ENCODE results near the gene SHANK3. TPM values are rescaled to one million over a fixed set of nuclear protein-coding genes. Genes with fewer than 3 reads are reported as not detected.
"Not testable (repeated sequence)": the region's sequence is repeated elsewhere in the genome, so short reads cannot be mapped to it uniquely, and the experiment has no call there.

The SHANK3 gene
- total and polyA plus RNA-seq, 3 donors from 2014 or later, result 6.3 to 16.0 (median 11.4) TPM

GRCh38 chr22:50640857-50641647 lies 31.6 kb upstream of the SHANK3 start:
- no peak for DNase-seq
- Histone ChIP-seq H3K27ac (no peak overlapping the region), H3K36me3 (ENCODE audit: low read depth, missing control alignments) (no peaks in the 10 kb centered on the region), H3K27me3 (no peaks in the 10 kb centered on the region), H3K4me3 (no peak overlapping the region), H3K4me1 (peaks cover 17% of the 10 kb centered on the region), H3K9me3 (no peaks in the 10 kb centered on the region)
- 51 to 74% methylated on average over 14 to 15 of the region's 15 CpGs for WGBS, 2 donors
- TF ChIP-seq POLR2A (IDR thresholded peaks at IDR 0.05), result no peak
- TF ChIP-seq, protein P1, sequence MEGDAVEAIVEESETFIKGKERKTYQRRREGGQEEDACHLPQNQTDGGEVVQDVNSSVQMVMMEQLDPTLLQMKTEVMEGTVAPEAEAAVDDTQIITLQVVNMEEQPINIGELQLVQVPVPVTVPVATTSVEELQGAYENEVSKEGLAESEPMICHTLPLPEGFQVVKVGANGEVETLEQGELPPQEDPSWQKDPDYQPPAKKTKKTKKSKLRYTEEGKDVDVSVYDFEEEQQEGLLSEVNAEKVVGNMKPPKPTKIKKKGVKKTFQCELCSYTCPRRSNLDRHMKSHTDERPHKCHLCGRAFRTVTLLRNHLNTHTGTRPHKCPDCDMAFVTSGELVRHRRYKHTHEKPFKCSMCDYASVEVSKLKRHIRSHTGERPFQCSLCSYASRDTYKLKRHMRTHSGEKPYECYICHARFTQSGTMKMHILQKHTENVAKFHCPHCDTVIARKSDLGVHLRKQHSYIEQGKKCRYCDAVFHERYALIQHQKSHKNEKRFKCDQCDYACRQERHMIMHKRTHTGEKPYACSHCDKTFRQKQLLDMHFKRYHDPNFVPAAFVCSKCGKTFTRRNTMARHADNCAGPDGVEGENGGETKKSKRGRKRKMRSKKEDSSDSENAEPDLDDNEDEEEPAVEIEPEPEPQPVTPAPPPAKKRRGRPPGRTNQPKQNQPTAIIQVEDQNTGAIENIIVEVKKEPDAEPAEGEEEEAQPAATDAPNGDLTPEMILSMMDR (IDR thresholded peaks at IDR 0.05), result no peak
- intact Hi-C loops (cut with DNase I; ENCODE audit: low total_unique reads), result no loop called here

DNA sequence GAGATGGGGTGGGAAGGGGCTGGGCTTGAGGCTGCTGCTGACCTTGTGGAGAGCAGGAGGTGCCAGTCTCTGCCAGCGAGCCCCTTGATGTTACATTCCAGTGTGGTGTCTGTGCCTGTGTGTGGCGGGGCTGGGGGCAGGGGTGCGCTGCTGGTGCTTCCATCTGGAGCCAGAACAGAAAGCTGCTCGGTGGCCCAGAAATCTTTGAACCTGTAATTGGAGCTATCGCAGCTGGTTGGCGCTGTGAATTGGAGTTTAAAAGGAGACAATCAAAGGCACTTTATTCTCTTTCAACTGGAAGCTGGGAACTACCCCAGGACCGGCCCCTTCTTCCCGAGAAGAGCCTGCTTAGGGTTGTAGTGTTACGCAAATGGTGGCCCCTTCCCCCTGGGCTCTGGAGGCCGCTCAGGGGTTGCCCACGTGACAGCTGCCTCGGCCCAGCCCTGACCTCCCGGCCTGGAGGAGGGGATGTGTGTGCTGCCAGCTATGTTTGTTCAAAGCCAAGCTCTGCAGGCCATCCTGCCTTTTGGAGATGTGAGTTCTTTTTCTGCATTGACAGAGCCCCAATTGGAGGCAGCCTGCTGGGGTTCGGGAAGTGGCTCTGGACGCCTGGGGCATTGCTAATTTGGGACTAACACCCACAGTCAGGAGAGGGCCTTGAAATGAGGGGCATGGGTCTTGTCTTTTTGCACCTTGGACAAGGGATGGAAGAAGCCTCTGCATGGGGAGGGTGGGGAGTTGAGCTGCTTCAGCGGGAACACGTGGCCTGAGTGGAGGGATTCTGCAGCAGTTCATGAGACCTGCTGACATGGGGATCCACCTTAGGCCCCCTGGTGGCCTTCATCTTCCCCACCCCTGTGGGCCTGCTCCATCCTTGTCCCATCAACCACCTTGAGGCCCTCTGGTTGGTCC lies 30.7 kb upstream of the SHANK3 start:
- H3K9me3 ChIP-seq, result no peaks in the 10 kb centered on the region
- H3K4me3 ChIP-seq, result no peak overlapping the region
- intact Hi-C loops (cut with DNase I; ENCODE audit: low total_unique reads), result no loop called here
- TF ChIP-seq POLR2A (IDR thresholded peaks at IDR 0.05), result no peak
- TF ChIP-seq, protein P1 (IDR thresholded peaks at IDR 0.05), result peak in 2 of 3 experiments; percentile 39 to 42
- peak; percentile 48 for DNase-seq
- WGBS, 2 donors, result 34 to 47% methylated on average over 13 to 17 of the region's 17 CpGs
- no peaks in the 10 kb centered on the region for H3K36me3 ChIP-seq (ENCODE audit: low read depth, missing control alignments)
- H3K27me3 ChIP-seq, result no peaks in the 10 kb centered on the region
- H3K4me1 ChIP-seq, result peaks cover 17% of the 10 kb centered on the region
- H3K27ac ChIP-seq, result no peak overlapping the region

- intact Hi-C loops (cut with DNase I; ENCODE audit: low total_unique reads); H3K4me3 ChIP-seq; H3K9me3 ChIP-seq; H3K27ac ChIP-seq; H3K36me3 ChIP-seq (ENCODE audit: low read depth, missing control alignments); H3K27me3 ChIP-seq; DNase-seq: not testable (repeated sequence)
- H3K4me1 ChIP-seq, result peaks cover 17% of the 10 kb centered on the region
- WGBS, 2 donors, result 90 to 93% methylated on average over 16 to 17 of the region's 17 CpGs
These were observed 29.4 kb upstream of the SHANK3 start for GRCh38 chr22:50643021-50643820.

DNA sequence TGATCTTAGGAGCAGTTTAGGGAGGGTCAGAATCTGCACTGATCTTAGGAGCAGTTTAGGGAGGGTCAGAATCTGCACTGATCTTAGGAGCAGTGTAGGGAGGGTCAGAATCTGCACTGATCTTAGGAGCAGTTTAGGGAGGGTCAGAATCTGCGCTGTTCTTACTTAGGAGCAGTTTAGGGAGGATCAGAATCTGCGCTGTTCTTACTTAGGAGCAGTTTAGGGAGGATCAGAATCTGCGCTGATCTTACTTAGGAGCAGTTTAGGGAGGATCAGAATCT lies 28.9 kb upstream of the SHANK3 start:
- H3K27me3 ChIP-seq; intact Hi-C loops (cut with DNase I; ENCODE audit: low total_unique reads): not testable (repeated sequence)

DNA sequence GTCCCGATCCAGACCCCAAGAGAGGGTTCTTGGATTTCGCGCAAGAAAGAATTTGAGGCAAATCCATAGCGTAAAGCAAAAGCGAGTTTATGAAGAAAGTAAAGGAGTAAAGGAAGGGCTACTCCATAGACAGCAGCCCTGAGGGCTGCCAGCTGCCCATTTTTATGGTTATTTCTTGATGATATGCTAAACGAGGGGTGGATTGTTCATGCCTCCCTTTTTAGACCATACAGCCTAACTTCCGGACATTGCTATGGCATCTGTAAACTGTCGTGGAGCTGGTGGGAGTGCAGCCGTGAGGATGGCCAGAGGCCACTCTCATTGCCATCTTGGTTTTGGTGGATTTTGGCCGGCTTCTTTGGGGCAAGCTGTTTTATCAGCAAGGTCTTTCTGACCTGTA lies 19.4 kb upstream of the SHANK3 start:
- Histone ChIP-seq H3K36me3 (ENCODE audit: low read depth, missing control alignments) (no peaks in the 10 kb centered on the region), H3K9me3 (no peaks in the 10 kb centered on the region), H3K27ac (no peak overlapping the region), H3K4me1 (peaks cover 6% of the 10 kb centered on the region), H3K4me3 (no peak overlapping the region), H3K27me3 (no peaks in the 10 kb centered on the region)
- WGBS, 2 donors, result 86 to 89% methylated on average over 10 of the region's 10 CpGs
- DNase-seq, result no peak
- intact Hi-C loops (cut with DNase I; ENCODE audit: low total_unique reads), result no loop called here
- TF ChIP-seq, protein P1 (IDR thresholded peaks at IDR 0.05), result no peak
- TF ChIP-seq POLR2A (IDR thresholded peaks at IDR 0.05), result no peak

More for the DNA sequence above, 28.9 kb upstream of the SHANK3 start:
- not testable (repeated sequence) for DNase-seq; H3K27ac ChIP-seq; H3K4me3 ChIP-seq; H3K36me3 ChIP-seq (ENCODE audit: low read depth, missing control alignments); H3K9me3 ChIP-seq
- WGBS, 2 donors, result 51 to 62% methylated on average over 3 of the region's 3 CpGs
- peaks cover 17% of the 10 kb centered on the region for H3K4me1 ChIP-seq

DNA sequence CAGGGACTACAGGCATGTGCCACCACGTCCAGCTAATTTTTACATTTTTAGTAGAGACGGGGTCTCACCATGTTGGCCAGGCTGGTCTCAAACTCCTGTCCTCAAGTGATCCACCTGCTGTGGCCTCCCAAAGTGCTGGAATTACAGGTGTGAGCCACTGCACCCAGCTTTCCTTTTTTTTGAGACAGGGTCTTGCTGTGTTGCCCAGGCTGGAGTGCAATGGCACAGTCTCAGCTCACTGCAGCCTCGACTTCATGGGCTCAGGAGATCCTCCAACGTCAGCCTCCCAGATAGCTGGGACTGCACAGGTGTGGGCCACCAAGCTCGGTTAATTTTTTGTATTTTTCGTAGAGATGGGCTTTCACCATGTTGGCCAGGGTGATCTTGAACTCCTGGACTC lies 18.0 kb upstream of the SHANK3 start:
- H3K4me3 ChIP-seq; H3K36me3 ChIP-seq (ENCODE audit: low read depth, missing control alignments); H3K4me1 ChIP-seq; intact Hi-C loops (cut with DNase I; ENCODE audit: low total_unique reads); DNase-seq; H3K27me3 ChIP-seq; H3K9me3 ChIP-seq; H3K27ac ChIP-seq: not testable (repeated sequence)
- 96 to 98% methylated on average over 5 to 6 of the region's 6 CpGs for WGBS, 2 donors
